ENCODE data around the gene HS6ST2.

Gene HS6ST2

GRCh38 chrX:132750331-132751062 is 207.9 kb downstream of the HS6ST2 start:
- no peak for DNase-seq (ENCODE audit: low read depth, low spot score)
- H3K27ac ChIP-seq = no peak overlapping the region

GRCh38 chrX:132749406-132749805 is 209.0 kb downstream of the HS6ST2 start:
- no peak overlapping the region for H3K27ac ChIP-seq
- DNase-seq (ENCODE audit: low read depth, low spot score) = no peak

GRCh38 chrX:132748909-132749308 is 209.5 kb downstream of the HS6ST2 start:
- no peak for DNase-seq (ENCODE audit: low read depth, low spot score)
- H3K27ac ChIP-seq = no peak overlapping the region

- no peak overlapping the region for H3K27ac ChIP-seq
- no peak for DNase-seq (ENCODE audit: low read depth, low spot score)
Observed at GRCh38 chrX:132748268-132748667, 210.2 kb downstream of the HS6ST2 start.

GRCh38 chrX:132745593-132745992 is 212.8 kb downstream of the HS6ST2 start:
- no peak for DNase-seq (ENCODE audit: low read depth, low spot score)

GRCh38 chrX:132744470-132744869 is 214.0 kb downstream of the HS6ST2 start:
- DNase-seq (ENCODE audit: low read depth, low spot score) = no peak

More at GRCh38 chrX:132745593-132745992, 212.8 kb downstream of the HS6ST2 start:
- no peak overlapping the region for H3K27ac ChIP-seq

GRCh38 chrX:132743086-132743485 is 215.3 kb downstream of the HS6ST2 start:
- no peak overlapping the region for H3K27ac ChIP-seq
- DNase-seq (ENCODE audit: low read depth, low spot score) = no peak

More at GRCh38 chrX:132744470-132744869, 214.0 kb downstream of the HS6ST2 start:
- no peak overlapping the region for H3K27ac ChIP-seq

- no peak for DNase-seq (ENCODE audit: low read depth, low spot score)
- H3K27ac ChIP-seq = no peak overlapping the region
Observed at GRCh38 chrX:132742246-132742645, 216.2 kb downstream of the HS6ST2 start.

GRCh38 chrX:132741689-132742088 is 216.7 kb downstream of the HS6ST2 start:
- no peak overlapping the region for H3K27ac ChIP-seq
- DNase-seq (ENCODE audit: low read depth, low spot score) = no peak

- DNase-seq (ENCODE audit: low read depth, low spot score) = no peak
- H3K27ac ChIP-seq = no peak overlapping the region
Observed at GRCh38 chrX:132740316-132741123, 217.9 kb downstream of the HS6ST2 start.

- DNase-seq (ENCODE audit: low read depth, low spot score) = no peak
- no peak overlapping the region for H3K27ac ChIP-seq
Observed at GRCh38 chrX:132738951-132739350, 219.5 kb downstream of the HS6ST2 start.

- no peak for DNase-seq (ENCODE audit: low read depth, low spot score)
- no peak overlapping the region for H3K27ac ChIP-seq
Observed at GRCh38 chrX:132737743-132738142, 220.7 kb downstream of the HS6ST2 start.

GRCh38 chrX:132732236-132732635 is 226.2 kb downstream of the HS6ST2 start:
- DNase-seq (ENCODE audit: low read depth, low spot score) = no peak
- H3K27ac ChIP-seq = no peak overlapping the region

GRCh38 chrX:132730726-132731125 is 227.7 kb downstream of the HS6ST2 start:
- DNase-seq (ENCODE audit: low read depth, low spot score) = no peak
- no peak overlapping the region for H3K27ac ChIP-seq

- no peak overlapping the region for H3K27ac ChIP-seq
- no peak for DNase-seq (ENCODE audit: low read depth, low spot score)
Observed at GRCh38 chrX:132730266-132730665, 228.2 kb downstream of the HS6ST2 start.

- no peak overlapping the region for H3K27ac ChIP-seq
- no peak for DNase-seq (ENCODE audit: low read depth, low spot score)
Observed at GRCh38 chrX:132728296-132728695, 230.1 kb downstream of the HS6ST2 start.

- no peak for DNase-seq (ENCODE audit: low read depth, low spot score)
- H3K27ac ChIP-seq = no peak overlapping the region
Observed at GRCh38 chrX:132718431-132718958, 239.9 kb downstream of the HS6ST2 start.

GRCh38 chrX:132716006-132716405 is 242.4 kb downstream of the HS6ST2 start:
- H3K27ac ChIP-seq = no peak overlapping the region
- DNase-seq (ENCODE audit: low read depth, low spot score) = no peak

- no peak for DNase-seq (ENCODE audit: low read depth, low spot score)
- no peak overlapping the region for H3K27ac ChIP-seq
Observed at GRCh38 chrX:132714913-132715312, 243.5 kb downstream of the HS6ST2 start.

GRCh38 chrX:132712350-132712749 is 246.1 kb downstream of the HS6ST2 start:
- DNase-seq (ENCODE audit: low read depth, low spot score) = no peak
- no peak overlapping the region for H3K27ac ChIP-seq

GRCh38 chrX:132710656-132711155 is 247.7 kb downstream of the HS6ST2 start:
- DNase-seq (ENCODE audit: low read depth, low spot score) = no peak

More at GRCh38 chrX:132710656-132711155, 247.7 kb downstream of the HS6ST2 start:
- no peak overlapping the region for H3K27ac ChIP-seq

Data from epithelial cell of prostate (primary cell).